Measurements from ENCODE around the gene ZNRF3.

The ZNRF3 gene

GRCh38 chr22:28977481-28977971 is 94.2 kb downstream of the ZNRF3 start (continued):
- peak; percentile 71 for TF ChIP-seq PRDM1 (tag by site-specific recombination; IDR thresholded peaks at IDR 0.05)
- peak; percentile 96 for TF ChIP-seq ZNF692 (tag by site-specific recombination; IDR thresholded peaks at IDR 0.05)
- TF ChIP-seq YY2 (tag by site-specific recombination; IDR thresholded peaks at IDR 0.05), result no peak
- no peak for TF ChIP-seq BCL11A (tag by site-specific recombination; IDR thresholded peaks at IDR 0.05; ENCODE audit: low read depth)
- TF ChIP-seq ZFP69B (tag by site-specific recombination; IDR thresholded peaks at IDR 0.05), result peak; percentile 89

- Histone ChIP-seq H3K4me3 (ENCODE audit: low read depth, low read length) (no peak overlapping the region), H3K27ac (ENCODE audit: extremely low read depth, low read depth, low read length) (no peak overlapping the region), H3K36me3 (ENCODE audit: control insufficient read depth in 2 of 2, insufficient read depth in 1 of 2, low read length in 2 of 2) (no peaks in the 10 kb centered on the region), H3K9me3 (ENCODE audit: control insufficient read depth, insufficient read depth, low read depth, low read length) (no peaks in the 10 kb centered on the region), H3K4me1 (ENCODE audit: control insufficient read depth, insufficient read depth, low read length) (peaks cover 31% of the 10 kb centered on the region)
- ChIA-PET CTCF (interaction anchor here (0.5 kb wide), 1 partner anchor 124 kb away, joined by 3 read pairs; no protein-coding TSS in a partner anchor), POLR2A (interaction anchor here (0.6 to 1.3 kb wide), 2 partner anchors 38 to 53 kb away, joined by 3 read pairs; no protein-coding TSS in a partner anchor)
- no peak for TF ChIP-seq ZNF18 (tag by site-specific recombination; IDR thresholded peaks at IDR 0.05)
- no peak for TF ChIP-seq ZNF639 (tag by site-specific recombination; IDR thresholded peaks at IDR 0.05)
- TF ChIP-seq ZNF19 (tag by site-specific recombination; IDR thresholded peaks at IDR 0.05; ENCODE audit: low read depth), result no peak
- TF ChIP-seq ZNF426 (tag by site-specific recombination; IDR thresholded peaks at IDR 0.05), result no peak
- no peak for TF ChIP-seq HOXD13 (CRISPR knock-in tag; IDR thresholded peaks at IDR 0.05; ENCODE audit: borderline replicate concordance)
- TF ChIP-seq ZNF596 (tag by site-specific recombination; IDR thresholded peaks at IDR 0.05), result no peak
These were observed 94.8 kb downstream of the ZNRF3 start for GRCh38 chr22:28978158-28978557.

DNA sequence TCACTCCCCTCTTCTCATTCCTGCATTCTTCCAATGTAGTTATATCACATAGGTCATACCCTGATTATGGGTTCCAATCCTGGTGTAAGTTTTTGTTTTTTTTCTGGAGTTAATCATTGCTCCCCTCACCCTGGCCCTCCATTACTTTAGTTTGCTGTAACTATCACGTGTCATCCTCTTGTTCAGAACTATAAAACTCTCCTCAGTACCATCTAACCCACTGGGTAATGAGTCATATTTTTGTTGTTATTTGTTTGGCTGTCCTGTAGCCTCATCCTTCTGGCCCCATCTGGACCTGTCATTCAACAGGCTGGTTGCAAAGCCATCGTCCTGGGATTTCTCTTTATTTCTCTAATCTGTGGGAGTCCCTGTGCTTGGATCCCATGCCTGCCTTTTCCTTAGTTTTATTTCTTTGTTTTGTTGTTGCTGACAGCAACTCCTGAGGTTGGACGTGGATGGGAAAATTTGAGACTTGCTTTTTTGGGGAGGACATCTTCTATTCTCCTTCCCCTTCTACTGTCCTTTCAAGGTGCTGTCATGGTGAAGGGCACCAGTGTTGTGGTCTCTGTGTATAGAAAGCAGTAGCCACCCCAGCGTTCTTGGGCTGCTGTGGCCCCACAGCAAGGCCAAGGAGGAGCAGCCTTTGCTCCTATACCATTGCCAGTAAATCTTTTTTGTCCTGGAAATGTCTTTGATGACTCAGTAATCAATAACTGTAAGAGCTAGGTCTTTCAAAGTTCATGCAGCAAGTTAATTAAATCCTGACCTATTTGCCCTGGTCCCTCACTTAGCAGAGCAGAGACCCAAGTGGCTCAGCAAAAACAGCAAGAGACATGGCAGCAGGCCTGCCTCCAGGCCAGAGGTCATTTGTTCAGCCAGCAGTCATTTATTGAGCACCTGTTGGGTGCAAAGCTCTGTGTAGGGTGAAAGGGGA is 95.8 kb downstream of the ZNRF3 start:
- Histone ChIP-seq H3K9me3 (ENCODE audit: control insufficient read depth, insufficient read depth, low read depth, low read length) (no peaks in the 10 kb centered on the region), H3K27ac (ENCODE audit: extremely low read depth, low read depth, low read length) (no peak overlapping the region), H3K4me3 (ENCODE audit: low read depth, low read length) (no peak overlapping the region), H3K4me1 (ENCODE audit: control insufficient read depth, insufficient read depth, low read length) (peaks cover 32% of the 10 kb centered on the region), H3K36me3 (ENCODE audit: control insufficient read depth in 2 of 2, insufficient read depth in 1 of 2, low read length in 2 of 2) (no peaks in the 10 kb centered on the region)
- CTCF ChIA-PET, result interaction anchor here (1.3 kb wide), 1 partner anchor 124 kb away, joined by 3 read pairs; no protein-coding TSS in a partner anchor
- POLR2A ChIA-PET, result no interaction called here
- TF ChIP-seq GLIS1 (tag by site-specific recombination; IDR thresholded peaks at IDR 0.05), result no peak
- TF ChIP-seq KLF9 (tag by site-specific recombination; IDR thresholded peaks at IDR 0.05; ENCODE audit: low read depth), result no peak
- TF ChIP-seq ZNF624 (tag by site-specific recombination; IDR thresholded peaks at IDR 0.05), result no peak
- TF ChIP-seq ZNF266 (tag by site-specific recombination; IDR thresholded peaks at IDR 0.05; ENCODE audit: low read depth), result no peak
- TF ChIP-seq ZNF585B (tag by site-specific recombination; IDR thresholded peaks at IDR 0.05), result no peak
- peak; percentile 52; the same call in 1 of the 2 replicates for TF ChIP-seq YY2 (tag by site-specific recombination; IDR thresholded peaks at IDR 0.05)
- TF ChIP-seq, protein P1, sequence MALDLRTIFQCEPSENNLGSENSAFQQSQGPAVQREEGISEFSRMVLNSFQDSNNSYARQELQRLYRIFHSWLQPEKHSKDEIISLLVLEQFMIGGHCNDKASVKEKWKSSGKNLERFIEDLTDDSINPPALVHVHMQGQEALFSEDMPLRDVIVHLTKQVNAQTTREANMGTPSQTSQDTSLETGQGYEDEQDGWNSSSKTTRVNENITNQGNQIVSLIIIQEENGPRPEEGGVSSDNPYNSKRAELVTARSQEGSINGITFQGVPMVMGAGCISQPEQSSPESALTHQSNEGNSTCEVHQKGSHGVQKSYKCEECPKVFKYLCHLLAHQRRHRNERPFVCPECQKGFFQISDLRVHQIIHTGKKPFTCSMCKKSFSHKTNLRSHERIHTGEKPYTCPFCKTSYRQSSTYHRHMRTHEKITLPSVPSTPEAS (tag by site-specific recombination; IDR thresholded peaks at IDR 0.05), result no peak
- TF ChIP-seq ZNF423 (tag by site-specific recombination; IDR thresholded peaks at IDR 0.05), result no peak
- TF ChIP-seq OSR2 (tag by site-specific recombination; IDR thresholded peaks at IDR 0.05), result no peak
- no peak for TF ChIP-seq ZFP41 (tag by site-specific recombination; IDR thresholded peaks at IDR 0.05; ENCODE audit: borderline replicate concordance)
- no peak for TF ChIP-seq GLI2 (tag by site-specific recombination; IDR thresholded peaks at IDR 0.05; ENCODE audit: borderline replicate concordance, low read depth)
- 0 out of 2 replicates have a peak, but pooled peaks have one; percentile 15 for TF ChIP-seq ZIC2 (tag by site-specific recombination; IDR thresholded peaks at IDR 0.05)
- peak; percentile 63; the same call in 1 of the 2 replicates for TF ChIP-seq SCRT2 (tag by site-specific recombination; IDR thresholded peaks at IDR 0.05)
- no peak for TF ChIP-seq ZNF785 (tag by site-specific recombination; IDR thresholded peaks at IDR 0.05)
- 0 out of 2 replicates have a peak, but pooled peaks have one; percentile 27 for TF ChIP-seq SCRT1 (tag by site-specific recombination; IDR thresholded peaks at IDR 0.05; ENCODE audit: borderline replicate concordance)
